Epithelial cell of esophagus (primary cell): Measurements from ENCODE around the gene CLASRP.

Source experiments
- DNase-seq: peaks from one replicate; pipeline ENCODE4 v3.0.0; 2010; ENCODE audit warnings: low read depth
- H3K4me3 ChIP-seq: 2 replicates; pipeline ENCODE4 v1.5.1; 2011; ENCODE audit warnings: mild to moderate bottlenecking, low read length, control low read depth
- CTCF ChIP-seq: IDR thresholded peaks from 2 replicates; pipeline ENCODE4 v1.5.1; 2011; ENCODE audit warnings: low read depth, mild to moderate bottlenecking, low read length, control low read depth, inconsistent platforms; ENCODE audit not compliant: insufficient read depth; ENCODE audit errors: missing control alignments

CLASRP gene

GRCh38 chr19:45076851-45077730 lies 38.2 kb downstream of the CLASRP start:
- DNase-seq, result no peak
- peak overlapping the region; percentile 69 for H3K4me3 ChIP-seq
- no peak for TF ChIP-seq CTCF

- DNase-seq, result no peak
- peak overlapping the region; percentile 96 for H3K4me3 ChIP-seq
- TF ChIP-seq CTCF, result no peak
Measured at GRCh38 chr19:45078390-45079062, 39.7 kb downstream of the CLASRP start.

- peak; percentile 79 for DNase-seq
- no peak for TF ChIP-seq CTCF
- H3K4me3 ChIP-seq, result peak within 1 kb of the TSS; percentile 96
Measured at GRCh38 chr19:45079063-45079910, 40.4 kb downstream of the CLASRP start, which contains the start of gene GEMIN7. Gene GEMIN7 (plus strand): TSS chr19:45079260. CDS start chr19:45090115, 10,855 bp downstream.

- H3K4me3 ChIP-seq, result peak overlapping the region; percentile 96
- DNase-seq, result no peak
- no peak for TF ChIP-seq CTCF
Measured at GRCh38 chr19:45079911-45080370, 41.1 kb downstream of the CLASRP start.

GRCh38 chr19:45082170-45082569 lies 43.3 kb downstream of the CLASRP start:
- H3K4me3 ChIP-seq, result no peak overlapping the region
- TF ChIP-seq CTCF, result no peak
- DNase-seq, result no peak

GRCh38 chr19:45086480-45086879 lies 47.6 kb downstream of the CLASRP start:
- TF ChIP-seq CTCF, result no peak
- H3K4me3 ChIP-seq, result no peak overlapping the region
- DNase-seq, result no peak
